A673 (cell line): ENCODE measurements around the gene TTC21A. TPM values are rescaled to one million over a fixed set of nuclear protein-coding genes. Genes with fewer than 3 reads are reported as not detected.

ENCODE experiments used
- BruUV-seq: library from RNA; stranded (reverse); fragments of 400-500 nt; replicated peaks from 2 replicates; lab custom pipeline; 2021; lab: Mats Ljungman, UMichigan
- CTCF ChIA-PET: fragments of 300-600 bp; sonication (Branson Sonifier 250); formaldehyde crosslinking; loops from one replicate; lab custom pipeline; 2022; ENCODE audit warnings: antibody characterized with exemption; lab: Charles Lee
- POLR2A ChIA-PET: fragments of 300-600 bp; sonication (Branson Sonifier 250); formaldehyde crosslinking; loops from one replicate; lab custom pipeline; 2022; ENCODE audit warnings: antibody characterized with exemption; ENCODE audit not compliant: low non-redundant PET; lab: Charles Lee
- DNase-seq: peaks from one replicate; pipeline ENCODE4 v3.0.0-alpha.2; 2015; ENCODE audit warnings: low spot score
- H3K27ac ChIP-seq: fragments of 200-600 bp; sonication (generic); 2 replicates; pipeline ENCODE4 v1.5.1; 2016; ENCODE audit warnings: mixed run types, low read depth, mild to moderate bottlenecking, mixed read lengths, antibody characterized with exemption, low read length; ENCODE audit not compliant: poor library complexity, severe bottlenecking
- H3K27me3 ChIP-seq: fragments of 200-600 bp; sonication (generic); replicated peaks from 2 replicates; pipeline ENCODE4 v1.6.1; 2017; ENCODE audit warnings: mixed run types, low read depth, mild to moderate bottlenecking, mixed read lengths, antibody characterized with exemption, low read length; ENCODE audit not compliant: insufficient read depth, poor library complexity
- H3K36me3 ChIP-seq: fragments of 200-600 bp; sonication (generic); 2 replicates; pipeline ENCODE4 v1.6.1; 2016; ENCODE audit warnings: mixed run types, mild to moderate bottlenecking, mixed read lengths, antibody characterized with exemption, low read length; ENCODE audit not compliant: insufficient read depth, poor library complexity, severe bottlenecking
- H3K4me1 ChIP-seq: fragments of 200-600 bp; sonication (generic); 2 replicates; pipeline ENCODE4 v1.6.1; 2017; ENCODE audit warnings: mixed run types, mild to moderate bottlenecking, mixed read lengths, antibody characterized with exemption, low read length; ENCODE audit not compliant: insufficient read depth, poor library complexity, severe bottlenecking
- H3K4me3 ChIP-seq: fragments of 200-600 bp; sonication (generic); 2 replicates; pipeline ENCODE4 v1.5.1; 2016; ENCODE audit warnings: low read depth, mixed run types, mild to moderate bottlenecking, mixed read lengths, low read length; ENCODE audit not compliant: poor library complexity, severe bottlenecking
- H3K9me3 ChIP-seq: fragments of 200-600 bp; sonication (generic); 2 replicates; pipeline ENCODE4 v1.6.1; 2016; ENCODE audit warnings: mixed run types, low read depth, mild to moderate bottlenecking, mixed read lengths, antibody characterized with exemption, low read length; ENCODE audit not compliant: poor library complexity, severe bottlenecking
- EZH2 ChIP-seq: fragments of 200-600 bp; sonication (generic); IDR thresholded peaks from 2 replicates; pipeline ENCODE4 v1.6.1; 2017; ENCODE audit warnings: borderline replicate concordance, low read depth, mild to moderate bottlenecking, mixed read lengths, antibody characterized with exemption, low read length; ENCODE audit not compliant: poor library complexity, severe bottlenecking
- intact Hi-C: fragments of 100-400 bp; cut with micrococcal nuclease; formaldehyde crosslinking; loops from one replicate; pipeline ENCODE4 v1.10.0; 2022; ENCODE audit not compliant: unreplicated experiment
- total RNA-seq: library from RNA; stranded (reverse); gene quantifications from 2 replicates; pipeline ENCODE4 v1.2.3, GENCODE V29; 2021
- TF ChIP-seq, protein P1 (sequence below): fragments of 300-800, 200-600 bp; sonication (generic); conservative IDR thresholded peaks from 2 replicates; pipeline ENCODE4 v1.5.1; 2017; ENCODE audit warnings: low read depth, mild to moderate bottlenecking, antibody characterized with exemption, low read length, moderate library complexity, mixed read lengths

The TTC21A gene
- total RNA-seq, 1 experiment from 2014 or later = 1.4 TPM

GRCh38 chr3:39090922-39091321 lies 16.6 kb upstream of the TTC21A start:
- CTCF ChIA-PET = no interaction called here
- no peaks in the 10 kb centered on the region for H3K27me3 ChIP-seq
- POLR2A ChIA-PET = no interaction called here
- no peaks in the 10 kb centered on the region for H3K9me3 ChIP-seq
- no peak overlapping the region for H3K4me3 ChIP-seq
- TF ChIP-seq, protein P1, sequence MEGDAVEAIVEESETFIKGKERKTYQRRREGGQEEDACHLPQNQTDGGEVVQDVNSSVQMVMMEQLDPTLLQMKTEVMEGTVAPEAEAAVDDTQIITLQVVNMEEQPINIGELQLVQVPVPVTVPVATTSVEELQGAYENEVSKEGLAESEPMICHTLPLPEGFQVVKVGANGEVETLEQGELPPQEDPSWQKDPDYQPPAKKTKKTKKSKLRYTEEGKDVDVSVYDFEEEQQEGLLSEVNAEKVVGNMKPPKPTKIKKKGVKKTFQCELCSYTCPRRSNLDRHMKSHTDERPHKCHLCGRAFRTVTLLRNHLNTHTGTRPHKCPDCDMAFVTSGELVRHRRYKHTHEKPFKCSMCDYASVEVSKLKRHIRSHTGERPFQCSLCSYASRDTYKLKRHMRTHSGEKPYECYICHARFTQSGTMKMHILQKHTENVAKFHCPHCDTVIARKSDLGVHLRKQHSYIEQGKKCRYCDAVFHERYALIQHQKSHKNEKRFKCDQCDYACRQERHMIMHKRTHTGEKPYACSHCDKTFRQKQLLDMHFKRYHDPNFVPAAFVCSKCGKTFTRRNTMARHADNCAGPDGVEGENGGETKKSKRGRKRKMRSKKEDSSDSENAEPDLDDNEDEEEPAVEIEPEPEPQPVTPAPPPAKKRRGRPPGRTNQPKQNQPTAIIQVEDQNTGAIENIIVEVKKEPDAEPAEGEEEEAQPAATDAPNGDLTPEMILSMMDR = no peak
- no peak for TF ChIP-seq EZH2
- DNase-seq = no peak
- no peaks in the 10 kb centered on the region for H3K4me1 ChIP-seq
- intact Hi-C loops = no loop called here
- no peak overlapping the region for H3K27ac ChIP-seq
- peaks cover 8% of the 10 kb centered on the region for H3K36me3 ChIP-seq
- no TSS peak for BruUV-seq

- CTCF ChIA-PET = no interaction called here
- TF ChIP-seq EZH2 = no peak
- TF ChIP-seq, protein P1 = no peak
Observed at GRCh38 chr3:39094851-39095677, 12.4 kb upstream of the TTC21A start.

DNA sequence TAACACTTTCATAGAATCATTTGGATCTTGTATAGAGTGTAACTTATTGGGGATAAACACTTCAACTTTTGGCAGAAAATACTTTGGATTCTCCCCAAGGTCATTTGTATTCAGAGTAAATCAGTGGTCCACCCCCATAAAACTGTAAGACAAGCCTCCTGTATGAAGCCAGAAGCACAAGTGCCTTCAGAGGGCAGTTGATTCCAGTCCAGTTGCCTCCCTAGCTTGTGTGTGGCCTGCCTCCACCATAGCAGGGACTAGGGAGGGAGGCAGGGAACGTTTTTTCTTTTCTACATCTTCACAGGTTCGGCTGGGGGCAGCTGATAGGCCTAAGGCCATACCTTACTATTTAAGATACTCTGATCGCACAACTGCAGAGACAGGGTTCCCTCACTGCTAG lies 11.7 kb upstream of the TTC21A start:
- Histone ChIP-seq H3K9me3 (no peaks in the 10 kb centered on the region), H3K4me3 (no peak overlapping the region), H3K4me1 (no peaks in the 10 kb centered on the region), H3K27ac (no peak overlapping the region), H3K36me3 (peaks cover 14% of the 10 kb centered on the region), H3K27me3 (no peaks in the 10 kb centered on the region)
- intact Hi-C loops = no loop called here
- ChIA-PET CTCF (no interaction called here), POLR2A (no interaction called here)
- DNase-seq = no peak
- BruUV-seq = no TSS peak
- TF ChIP-seq, protein P1 = no peak
- TF ChIP-seq EZH2 = no peak

More at GRCh38 chr3:39094851-39095677, 12.4 kb upstream of the TTC21A start:
- no peaks in the 10 kb centered on the region for H3K9me3 ChIP-seq
- BruUV-seq = no TSS peak
- H3K4me1 ChIP-seq = no peaks in the 10 kb centered on the region
- intact Hi-C loops = no loop called here
- H3K4me3 ChIP-seq = no peak overlapping the region
- no peak for DNase-seq
- POLR2A ChIA-PET = no interaction called here
- no peak overlapping the region for H3K27ac ChIP-seq
- H3K27me3 ChIP-seq = no peaks in the 10 kb centered on the region
- H3K36me3 ChIP-seq = peaks cover 14% of the 10 kb centered on the region
